Breast epithelium (tissue), 4 donors: ENCODE results near the gene LIN7C. TPM values are rescaled to one million over a fixed set of nuclear protein-coding genes. Genes with fewer than 3 reads are reported as not detected.

Source experiments
- DNase-seq, 2 donors: peaks; one replicate each; pipeline ENCODE4 v3.0.0-alpha.2; 2019; ENCODE audit warnings: low spot score in 2 of 2
- H3K27ac ChIP-seq, 2 donors: fragments of 200-600 bp; sonication (generic) in 1 of 2; one replicate each; pipeline ENCODE4 v1.5.1; 2016 to 2019; ENCODE audit warnings: mild to moderate bottlenecking in 1 of 2
- H3K27me3 ChIP-seq, 2 donors: fragments of 200-600 bp; sonication (generic) in 1 of 2; one replicate each; pipeline versions ENCODE4 v1.5.1 to v1.6.0; 2017 to 2019; ENCODE audit warnings: control low read depth in 1 of 2, mild to moderate bottlenecking in 1 of 2
- H3K36me3 ChIP-seq: fragments of 200-600 bp; one replicate; pipeline ENCODE4 v1.5.1; 2019
- H3K4me1 ChIP-seq, 2 donors: fragments of 200-600 bp; sonication (generic); one replicate each; pipeline ENCODE4 v1.5.1; 2016 to 2019; ENCODE audit warnings: control low read depth in 1 of 2
- H3K4me3 ChIP-seq, 3 donors: fragments of 200-600 bp; sonication (generic); 1 replicate in 2 of 3; 2 replicates in 1 of 3; pipeline ENCODE4 v1.5.1; 2016 to 2019; ENCODE audit warnings: mild to moderate bottlenecking in 3 of 3, moderate library complexity in 2 of 3
- H3K9me3 ChIP-seq, 2 donors: fragments of 200-600 bp; sonication (generic) in 1 of 2; one replicate each; pipeline ENCODE4 v1.5.1; 2016 to 2019; ENCODE audit warnings: control low read depth in 1 of 2
- CTCF ChIP-seq, 3 donors: fragments of 450-650 bp; IDR thresholded peaks; one replicate each; pipeline ENCODE4 v1.5.1; 2016 to 2017; ENCODE audit warnings: antibody characterized with exemption in 3 of 3, mild to moderate bottlenecking in 3 of 3, moderate library complexity in 3 of 3
- POLR2A ChIP-seq: fragments of 450-650 bp; IDR thresholded peaks from one replicate; pipeline ENCODE4 v1.6.1; 2016; ENCODE audit warnings: antibody characterized with exemption, mild to moderate bottlenecking, moderate library complexity
- POLR2AphosphoS5 ChIP-seq, 3 donors: sonication (generic); formaldehyde crosslinking; IDR thresholded peaks; one replicate each; pipeline ENCODE4 v1.6.1; 2017; ENCODE audit warnings: antibody characterized with exemption in 3 of 3
- intact Hi-C: fragments of 100-400 bp; cut with DNase I; formaldehyde crosslinking; loops from one replicate; pipeline ENCODE4 v1.15.1; 2023; ENCODE audit warnings: low total_unique reads
- total RNA-seq, 3 donors: library from RNA; depleted of rRNA; stranded (reverse); fragments of >200 nt; gene quantifications; one replicate each; pipeline ENCODE4 v1.1.0, GENCODE V29; 2016

Gene LIN7C
- total RNA-seq, 3 donors from 2014 or later: 26.6 to 43.8 (median 38.0) TPM

GRCh38 chr11:27471589-27472397 lies 34.8 kb downstream of the LIN7C start:
- H3K4me1 ChIP-seq: no peaks in the 10 kb centered on the region

DNA sequence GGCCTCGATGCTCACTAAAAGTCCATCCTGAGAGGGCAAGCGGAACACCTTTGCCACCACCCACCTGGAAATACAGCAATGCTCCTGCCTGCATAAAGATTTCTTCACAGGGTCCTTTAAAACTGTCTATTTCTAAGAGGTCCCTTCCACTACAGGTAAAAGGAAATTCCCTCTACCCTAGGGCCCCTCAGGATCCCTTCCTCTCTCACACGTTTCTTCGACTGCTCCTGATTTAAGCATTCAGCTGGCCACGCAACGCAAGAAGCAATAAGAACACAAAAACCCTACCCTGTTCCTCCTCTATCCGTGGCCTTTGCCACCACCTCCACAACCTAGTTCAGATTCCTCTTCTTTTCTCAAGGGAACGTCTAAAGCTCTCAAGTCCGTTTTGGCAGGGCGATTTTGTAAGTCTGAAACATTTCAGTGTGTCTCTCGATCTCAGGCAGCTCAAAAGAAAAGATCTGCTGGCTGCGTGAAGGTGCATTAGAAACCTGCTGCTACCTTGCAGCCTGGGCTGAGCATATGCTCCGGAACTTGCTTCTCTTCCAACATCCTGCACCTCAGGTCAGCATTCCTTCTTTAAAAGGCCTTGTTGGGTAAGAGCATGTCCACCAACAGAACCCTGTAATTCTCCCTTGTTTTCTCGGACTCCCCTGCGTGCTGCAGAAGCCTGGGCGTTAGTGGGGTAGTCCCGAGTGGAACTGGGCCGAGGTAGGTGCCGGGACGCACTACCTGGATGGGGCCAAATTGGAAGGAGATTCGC lies 35.6 kb downstream of the LIN7C start:
- TF ChIP-seq POLR2A (no peak), POLR2AphosphoS5 (IDR thresholded peaks at IDR 0.05) (no peak), CTCF (IDR thresholded peaks at IDR 0.05) (no peak)
- intact Hi-C loops: no loop called here
- H3K27me3 ChIP-seq: no peaks in the 10 kb centered on the region
- H3K4me3 ChIP-seq: peak overlapping the region; percentile 77 to 93 (median 91)
- peak overlapping the region; percentile 88 to 95 for H3K27ac ChIP-seq
- H3K9me3 ChIP-seq: no peaks in the 10 kb centered on the region
- DNase-seq: no peak
- H3K36me3 ChIP-seq: no peaks in the 10 kb centered on the region
- H3K4me1 ChIP-seq: no peaks in the 10 kb centered on the region

More at GRCh38 chr11:27471589-27472397, 34.8 kb downstream of the LIN7C start:
- DNase-seq: peak; percentile 41 to 52
- intact Hi-C loops: no loop called here
- Histone ChIP-seq H3K36me3 (no peaks in the 10 kb centered on the region), H3K27ac (peak overlapping the region; percentile 88 to 95), H3K9me3 (no peaks in the 10 kb centered on the region), H3K27me3 (no peaks in the 10 kb centered on the region), H3K4me3 (peak overlapping the region; percentile 77 to 93 (median 91))
- TF ChIP-seq POLR2AphosphoS5 (IDR thresholded peaks at IDR 0.05) (no peak), POLR2A (no peak), CTCF (IDR thresholded peaks at IDR 0.05) (no peak)

GRCh38 chr11:27470166-27470565 lies 36.4 kb downstream of the LIN7C start:
- no peaks in the 10 kb centered on the region for H3K36me3 ChIP-seq
- no peak for TF ChIP-seq POLR2A
- TF ChIP-seq POLR2AphosphoS5 (IDR thresholded peaks at IDR 0.05): no peak
- TF ChIP-seq CTCF (IDR thresholded peaks at IDR 0.05): no peak
- peak overlapping the region; percentile 84 to 88 for H3K27ac ChIP-seq
- no peaks in the 10 kb centered on the region for H3K4me1 ChIP-seq
- H3K27me3 ChIP-seq: no peaks in the 10 kb centered on the region
- H3K4me3 ChIP-seq: peak overlapping the region in 2 of 3 donors; percentile 91 to 93
- no peak for DNase-seq
- intact Hi-C loops: no loop called here
- no peaks in the 10 kb centered on the region for H3K9me3 ChIP-seq

- Histone ChIP-seq H3K4me3 (peak overlapping the region in 2 of 3 donors; percentile 91 to 93), H3K27me3 (no peaks in the 10 kb centered on the region), H3K27ac (peak overlapping the region; percentile 84 to 88), H3K9me3 (no peaks in the 10 kb centered on the region), H3K4me1 (peaks cover 0 to 7% of the 10 kb centered on the region in 2 donors), H3K36me3 (no peaks in the 10 kb centered on the region)
- TF ChIP-seq POLR2AphosphoS5 (IDR thresholded peaks at IDR 0.05) (no peak), POLR2A (no peak), CTCF (IDR thresholded peaks at IDR 0.05) (no peak)
- intact Hi-C loops: no loop called here
- DNase-seq: peak in 1 of 2 donors; percentile 33
Observed at GRCh38 chr11:27468995-27469695, 37.4 kb downstream of the LIN7C start.
